Measurements from ENCODE around the gene OPCML. TPM values are rescaled to one million over a fixed set of nuclear protein-coding genes. Genes with fewer than 3 reads are reported as not detected.

Gene OPCML
- total RNA-seq, 1 donor from 2014 or later = not detected

- TF ChIP-seq, protein P1, sequence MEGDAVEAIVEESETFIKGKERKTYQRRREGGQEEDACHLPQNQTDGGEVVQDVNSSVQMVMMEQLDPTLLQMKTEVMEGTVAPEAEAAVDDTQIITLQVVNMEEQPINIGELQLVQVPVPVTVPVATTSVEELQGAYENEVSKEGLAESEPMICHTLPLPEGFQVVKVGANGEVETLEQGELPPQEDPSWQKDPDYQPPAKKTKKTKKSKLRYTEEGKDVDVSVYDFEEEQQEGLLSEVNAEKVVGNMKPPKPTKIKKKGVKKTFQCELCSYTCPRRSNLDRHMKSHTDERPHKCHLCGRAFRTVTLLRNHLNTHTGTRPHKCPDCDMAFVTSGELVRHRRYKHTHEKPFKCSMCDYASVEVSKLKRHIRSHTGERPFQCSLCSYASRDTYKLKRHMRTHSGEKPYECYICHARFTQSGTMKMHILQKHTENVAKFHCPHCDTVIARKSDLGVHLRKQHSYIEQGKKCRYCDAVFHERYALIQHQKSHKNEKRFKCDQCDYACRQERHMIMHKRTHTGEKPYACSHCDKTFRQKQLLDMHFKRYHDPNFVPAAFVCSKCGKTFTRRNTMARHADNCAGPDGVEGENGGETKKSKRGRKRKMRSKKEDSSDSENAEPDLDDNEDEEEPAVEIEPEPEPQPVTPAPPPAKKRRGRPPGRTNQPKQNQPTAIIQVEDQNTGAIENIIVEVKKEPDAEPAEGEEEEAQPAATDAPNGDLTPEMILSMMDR (IDR thresholded peaks at IDR 0.05) = no peak
- Mint-ChIP-seq H3K9me3 (peaks cover 6% of the 10 kb centered on the region), H3K27ac (no peak overlapping the region), H3K4me1 (no peaks in the 10 kb centered on the region), H3K36me3 (ENCODE audit: low read depth) (no peaks in the 10 kb centered on the region), H3K4me3 (no peak overlapping the region), H3K27me3 (no peaks in the 10 kb centered on the region)
- ChIA-PET POLR2A (no interaction called here), CTCF (no interaction called here)
- DNase-seq (no peak), ATAC-seq (ENCODE audit: low read depth) (no peak)
- intact Hi-C loops (cut with micrococcal nuclease) = no loop called here
These were observed 789.4 kb downstream of the OPCML start for GRCh38 chr11:132742929-132743328.

GRCh38 chr11:132734217-132734616 is 798.1 kb downstream of the OPCML start:
- TF ChIP-seq, protein P1 (IDR thresholded peaks at IDR 0.05) = no peak
- H3K27me3 Mint-ChIP-seq = no peaks in the 10 kb centered on the region
- no peak overlapping the region for H3K4me3 Mint-ChIP-seq
- DNase-seq (no peak), ATAC-seq (ENCODE audit: low read depth) (no peak)
- no peak overlapping the region for H3K27ac Mint-ChIP-seq
- CTCF ChIA-PET = no interaction called here
- no peaks in the 10 kb centered on the region for H3K9me3 Mint-ChIP-seq
- POLR2A ChIA-PET = no interaction called here
- no peaks in the 10 kb centered on the region for H3K36me3 Mint-ChIP-seq (ENCODE audit: low read depth)
- intact Hi-C loops (cut with micrococcal nuclease) = no loop called here
- no peaks in the 10 kb centered on the region for H3K4me1 Mint-ChIP-seq

GRCh38 chr11:132728026-132728425 is 804.3 kb downstream of the OPCML start:
- Mint-ChIP-seq H3K27me3 (no peaks in the 10 kb centered on the region), H3K9me3 (peaks cover 2% of the 10 kb centered on the region), H3K4me3 (no peak overlapping the region), H3K27ac (no peak overlapping the region), H3K4me1 (no peaks in the 10 kb centered on the region), H3K36me3 (ENCODE audit: low read depth) (no peaks in the 10 kb centered on the region)
- DNase-seq (no peak), ATAC-seq (ENCODE audit: low read depth) (no peak)
- CTCF ChIA-PET = no interaction called here
- TF ChIP-seq, protein P1 (IDR thresholded peaks at IDR 0.05) = no peak
- intact Hi-C loops (cut with micrococcal nuclease) = no loop called here
- POLR2A ChIA-PET = no interaction called here

- H3K9me3 Mint-ChIP-seq = peaks cover 2% of the 10 kb centered on the region
- ChIA-PET CTCF (no interaction called here), POLR2A (interaction anchor here (0.6 kb wide), 1 partner anchor 195 kb away, joined by 3 read pairs; no protein-coding TSS in a partner anchor)
- peaks cover 3% of the 10 kb centered on the region for H3K4me1 Mint-ChIP-seq
- H3K36me3 Mint-ChIP-seq (ENCODE audit: low read depth) = no peaks in the 10 kb centered on the region
- no peaks in the 10 kb centered on the region for H3K27me3 Mint-ChIP-seq
- H3K4me3 Mint-ChIP-seq = no peak overlapping the region
- no peak overlapping the region for H3K27ac Mint-ChIP-seq
- DNase-seq (no peak), ATAC-seq (ENCODE audit: low read depth) (no peak)
- TF ChIP-seq, protein P1 (IDR thresholded peaks at IDR 0.05) = no peak
- intact Hi-C loops (cut with micrococcal nuclease) = no loop called here
These were observed 810.8 kb downstream of the OPCML start for GRCh38 chr11:132721526-132721925.

- peaks cover 3% of the 10 kb centered on the region for H3K4me1 Mint-ChIP-seq
- ChIA-PET CTCF (no interaction called here), POLR2A (no interaction called here)
- ATAC-seq (ENCODE audit: low read depth) (no peak), DNase-seq (no peak)
- no peaks in the 10 kb centered on the region for H3K9me3 Mint-ChIP-seq
- no peak overlapping the region for H3K27ac Mint-ChIP-seq
- no peaks in the 10 kb centered on the region for H3K27me3 Mint-ChIP-seq
- TF ChIP-seq, protein P1 (IDR thresholded peaks at IDR 0.05) = no peak
- intact Hi-C loops (cut with micrococcal nuclease) = no loop called here
- no peaks in the 10 kb centered on the region for H3K36me3 Mint-ChIP-seq (ENCODE audit: low read depth)
- no peak overlapping the region for H3K4me3 Mint-ChIP-seq
These were observed 812.6 kb downstream of the OPCML start for GRCh38 chr11:132719684-132720083.

Data from activated B cell treated with CpG ODN at 0.5 μM for 24 hours (primary cell).